Head of caudate nucleus (tissue), 42 donors: ENCODE measurements around the gene ZNF181.
A peak's percentile ranks its signal among the peaks of the same experiment; 100 is the strongest.

Experiments used
- DNase-seq, 42 donors: peaks; one replicate each; pipeline versions ENCODE4 v3.0.0 to v3.0.0-alpha.2; 2020 to 2021; ENCODE audit warnings: mixed read lengths in 7 of 42
- intact Hi-C: fragments of 100-400 bp; cut with DNase I; formaldehyde crosslinking; loops from one replicate; pipeline ENCODE4 v1.15.0; 2022

The ZNF181 gene

GRCh38 chr19:34734537-34735103, 577 bp downstream of the ZNF181 start:
- intact Hi-C loops = loop anchor here (5.0 kb wide), 1 partner anchor 38 kb away; the partner anchor contains the start of gene ZNF599
- peak in 6 of 42 donors; percentile 6 to 81 (median 45) for DNase-seq

DNA sequence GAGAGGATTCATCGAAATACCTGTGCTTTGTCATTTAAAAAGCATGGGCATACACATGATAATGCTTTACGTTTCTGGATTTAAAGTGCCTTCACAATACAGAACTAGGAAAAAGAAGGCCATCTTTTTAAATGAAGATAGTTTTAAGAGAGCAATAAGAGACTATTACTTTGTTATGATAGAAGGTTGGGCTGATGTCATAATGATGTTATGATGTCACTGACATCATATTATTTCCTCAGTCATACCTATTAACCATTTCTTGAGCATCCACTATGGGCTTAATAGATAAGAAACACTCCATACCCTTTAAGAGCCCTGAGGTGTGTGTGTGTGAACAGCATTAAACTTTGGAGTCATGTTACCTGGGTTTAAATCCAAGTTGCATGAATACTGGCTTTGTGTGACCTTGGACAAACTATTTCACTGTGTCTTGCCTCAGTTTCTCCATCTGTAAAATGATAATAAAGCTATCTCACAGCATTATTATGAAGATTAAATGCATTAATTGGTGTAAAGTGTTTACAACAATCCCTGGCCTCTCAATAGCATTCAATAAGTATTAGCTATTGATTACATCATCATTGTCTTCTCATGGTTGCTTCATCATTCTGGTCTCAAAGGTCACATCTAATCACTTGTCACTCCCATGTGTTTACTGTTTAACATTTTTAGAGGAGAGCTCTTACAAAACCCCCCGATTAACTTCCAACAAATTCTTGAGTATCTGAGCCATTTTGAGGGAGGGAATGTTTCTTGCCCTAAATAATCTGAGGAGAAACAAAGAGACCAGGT, 11.1 kb downstream of the ZNF181 start:
- no peak for DNase-seq
- intact Hi-C loops = no loop called here

DNA sequence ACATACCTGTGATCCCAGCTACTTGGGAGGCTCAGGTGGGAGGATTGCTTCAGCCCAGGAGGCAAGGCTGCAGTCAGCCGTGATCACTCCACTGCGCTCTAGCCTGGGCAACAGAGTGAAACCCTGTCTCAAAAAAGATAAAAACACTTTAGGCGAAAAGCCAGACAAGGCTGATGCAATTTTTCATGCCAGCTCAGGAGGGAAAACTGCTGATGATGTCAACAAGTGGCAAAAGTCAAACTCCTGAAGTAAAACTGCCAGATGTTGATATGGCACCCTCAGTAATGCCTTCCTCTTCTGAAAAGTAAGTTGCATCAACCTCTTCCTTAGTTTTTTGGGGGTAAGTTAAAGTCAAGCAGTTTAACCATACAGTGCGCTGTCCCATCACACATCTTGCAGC, 23.4 kb downstream of the ZNF181 start:
- DNase-seq = no peak
- intact Hi-C loops = no loop called here

DNA sequence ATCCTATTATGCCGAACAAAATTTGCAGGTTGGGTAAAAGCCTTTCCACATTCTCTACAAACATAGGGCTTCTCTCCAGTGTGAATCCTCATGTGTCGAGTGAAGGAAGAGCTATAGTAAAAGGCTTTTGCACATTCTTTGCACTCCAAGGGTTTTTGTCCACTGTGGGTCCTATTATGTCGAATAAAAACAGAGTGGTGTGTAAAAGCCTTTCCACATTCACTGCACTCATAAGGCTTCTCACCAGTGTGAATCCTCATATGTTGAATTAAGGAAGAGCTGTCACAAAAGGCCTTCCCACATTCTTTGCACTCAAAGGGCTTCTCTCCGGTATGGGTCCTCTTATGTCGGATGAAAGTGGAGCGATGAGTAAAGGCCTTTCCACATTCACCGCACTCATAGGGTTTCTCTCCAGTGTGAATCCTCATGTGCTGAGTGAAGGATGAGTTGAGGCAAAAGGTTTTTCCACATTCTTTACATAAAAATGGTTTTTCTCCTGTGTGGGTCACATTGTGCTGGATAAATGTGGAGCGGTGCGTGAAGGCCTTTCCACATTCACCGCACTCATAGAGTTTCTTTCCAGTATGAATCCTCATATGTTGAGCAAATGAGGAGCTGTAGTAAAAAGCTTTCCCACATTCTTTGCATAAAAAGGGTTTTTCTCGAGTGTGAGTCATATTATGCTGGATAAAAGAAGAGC, 25.3 kb downstream of the ZNF181 start:
- DNase-seq = no peak
- intact Hi-C loops = no loop called here

- intact Hi-C loops = no loop called here
These were observed 32.3 kb downstream of the ZNF181 start for GRCh38 chr19:34766386-34766785.

GRCh38 chr19:34767951-34768350, 33.9 kb downstream of the ZNF181 start:
- no peak for DNase-seq
- intact Hi-C loops = no loop called here

More at GRCh38 chr19:34766386-34766785, 32.3 kb downstream of the ZNF181 start:
- DNase-seq = no peak

DNA sequence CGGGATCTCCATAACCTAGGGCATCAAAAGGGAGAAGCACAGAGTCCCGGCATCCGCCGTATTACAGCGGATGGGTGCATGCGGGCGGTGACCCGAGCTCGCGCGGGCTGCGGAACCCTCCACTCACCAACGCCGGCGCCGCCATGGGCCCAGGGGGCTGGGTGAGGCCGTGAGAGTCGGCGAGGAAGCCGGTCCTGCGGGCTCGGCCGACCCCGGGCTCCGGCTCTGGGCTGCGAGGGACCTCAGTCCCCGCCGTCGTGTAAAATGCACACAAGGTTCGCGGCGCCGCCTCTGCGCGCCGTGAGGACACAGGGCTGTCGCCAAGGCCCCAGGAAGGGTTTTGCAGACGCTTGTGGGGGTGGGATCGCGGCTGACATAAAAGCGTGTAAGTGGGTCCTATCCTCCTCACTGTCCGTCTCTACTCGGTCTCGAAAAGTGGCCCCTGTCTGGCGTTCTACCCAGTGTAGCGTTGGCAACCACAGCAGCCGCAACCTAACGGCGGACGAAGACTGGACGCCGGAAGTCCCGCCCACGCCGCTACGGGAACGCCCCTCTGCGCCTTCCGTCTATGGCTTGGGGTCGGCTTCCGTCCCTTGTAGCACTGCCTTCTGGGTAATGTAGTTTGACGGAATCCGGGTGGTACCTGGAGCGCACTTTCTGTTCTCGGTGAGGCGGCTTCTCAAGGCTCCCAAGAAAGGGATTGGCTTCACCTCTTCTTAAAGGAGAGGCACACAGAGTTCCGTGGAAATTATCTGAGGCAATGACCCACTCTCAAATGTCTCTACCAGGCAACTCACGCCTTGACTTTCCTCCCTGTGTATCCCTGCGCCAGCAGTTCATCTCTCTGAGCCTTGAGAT, 38.9 kb downstream of the ZNF181 start, which contains the start of gene ZNF599:
TSS of gene ZNF599 (minus strand) at position 519 of the 858 bp plus-strand sequence. CDS start at position 145, 374 bp downstream.
- intact Hi-C loops = loop anchor here (2.0 to 5.0 kb wide), 2 partner anchors 36 to 96 kb away; partner anchors contain the start of genes SCGB2B2 and ZNF302
- peak; percentile 78 to 96 (median 92) for DNase-seq

GRCh38 chr19:34773555-34773864, 39.5 kb downstream of the ZNF181 start:
- intact Hi-C loops = loop anchor here (2.0 to 5.0 kb wide), 2 partner anchors 36 to 97 kb away; partner anchors contain the start of genes SCGB2B2 and ZNF302
- peak in 1 of 42 donors; percentile 5 for DNase-seq

DNA sequence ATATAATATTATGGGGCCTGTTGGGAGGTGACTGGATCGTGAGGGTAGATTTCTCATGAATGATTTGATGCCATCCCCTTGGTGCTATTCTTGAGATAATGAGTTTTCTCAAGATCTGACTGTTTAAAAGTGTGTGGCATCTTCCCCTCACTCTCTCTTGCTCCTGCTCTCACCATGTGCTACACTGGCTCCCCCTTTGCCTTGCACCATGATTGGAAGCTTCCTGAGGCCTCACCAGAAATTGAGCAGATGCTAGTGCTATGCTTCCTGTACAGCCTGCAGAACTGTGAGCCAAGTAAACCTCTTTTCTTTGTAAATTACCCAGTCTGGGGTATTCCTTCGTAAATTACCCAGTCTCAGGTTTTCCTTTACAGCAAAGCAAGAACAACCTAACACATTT, 40.8 kb downstream of the ZNF181 start:
- intact Hi-C loops = loop anchor here (5.0 kb wide), 1 partner anchor 38 kb away; no protein-coding TSS in a partner anchor
- no peak for DNase-seq

GRCh38 chr19:34778342-34778741, 44.3 kb downstream of the ZNF181 start:
- DNase-seq = no peak
- intact Hi-C loops = no loop called here

DNA sequence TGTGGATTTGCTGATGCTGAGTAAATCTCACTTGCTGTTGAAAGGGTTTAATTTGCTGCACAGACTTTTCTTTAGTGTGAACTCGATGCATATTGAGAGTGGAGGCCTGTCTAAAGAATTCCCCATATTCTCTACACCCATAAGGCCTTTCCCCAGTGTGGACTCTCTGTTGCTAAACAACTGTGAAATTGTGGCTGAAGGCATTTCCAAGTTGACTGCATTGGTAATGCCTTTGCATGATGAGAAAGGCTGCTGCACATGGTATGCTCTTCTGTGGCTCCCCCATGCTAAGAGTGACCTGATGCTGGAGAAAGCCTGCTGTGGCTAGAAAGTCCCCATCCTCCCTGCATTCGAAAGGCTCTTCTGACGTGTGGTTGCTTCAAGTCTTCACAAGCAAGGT, 45.6 kb downstream of the ZNF181 start:
- no peak for DNase-seq
- intact Hi-C loops = loop anchor here (10.0 kb wide), 1 partner anchor 135 kb away; no protein-coding TSS in a partner anchor

GRCh38 chr19:34786236-34786635, 52.2 kb downstream of the ZNF181 start:
- no peak for DNase-seq
- intact Hi-C loops = loop anchor here (10.0 kb wide), 1 partner anchor 129 kb away; no protein-coding TSS in a partner anchor

GRCh38 chr19:34787059-34787824, 53.2 kb downstream of the ZNF181 start:
- intact Hi-C loops = loop anchor here (10.0 kb wide), 1 partner anchor 128 kb away; no protein-coding TSS in a partner anchor
- DNase-seq = peak in 1 of 42 donors; percentile 0

- DNase-seq = no peak
- intact Hi-C loops = loop anchor here (10.0 kb wide), 1 partner anchor 127 kb away; no protein-coding TSS in a partner anchor
These were observed 54.0 kb downstream of the ZNF181 start for GRCh38 chr19:34788074-34788473.

GRCh38 chr19:34793565-34793964, 59.5 kb downstream of the ZNF181 start:
- intact Hi-C loops = no loop called here
- no peak for DNase-seq

DNA sequence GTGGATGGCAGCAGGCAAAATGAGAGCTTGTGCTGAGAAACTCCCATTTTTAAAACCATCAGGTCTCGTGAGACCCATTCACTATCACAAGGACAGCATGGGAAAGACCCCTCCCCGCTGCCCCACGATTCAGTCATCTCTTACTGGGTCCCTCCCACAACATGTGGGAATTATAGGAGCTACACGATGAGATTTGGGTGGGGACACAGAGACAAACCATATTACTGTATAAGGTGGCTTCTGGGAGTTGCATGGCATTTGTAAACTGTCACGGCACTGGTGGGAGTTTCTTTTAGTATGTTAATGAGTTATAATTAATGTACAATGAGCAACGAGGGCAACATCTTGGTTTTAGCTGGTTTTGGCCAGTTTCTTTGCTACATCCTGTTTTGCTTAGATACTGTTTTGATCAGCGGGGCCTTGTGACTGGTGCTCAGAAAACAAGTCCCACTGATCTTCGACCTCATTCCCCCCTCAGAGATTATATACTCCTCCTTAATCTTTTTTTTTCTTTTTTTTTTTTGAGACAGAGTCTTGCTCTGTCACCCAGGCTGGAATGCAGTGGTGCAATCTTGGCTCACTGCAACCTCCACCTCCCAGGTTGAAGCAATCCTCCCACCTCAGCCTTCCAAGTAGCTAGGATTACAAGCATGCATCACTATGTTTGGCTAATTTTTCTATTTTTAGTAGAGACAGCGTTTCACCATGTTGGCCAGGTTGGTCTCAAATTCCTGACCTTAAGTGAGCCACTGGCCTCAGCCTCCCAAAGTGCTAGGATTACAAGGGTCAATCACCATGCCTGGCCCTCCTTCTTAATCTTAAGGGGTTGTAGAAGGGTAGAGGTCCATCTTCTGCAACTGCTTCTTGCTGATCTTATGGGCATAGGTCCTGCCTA, 60.3 kb downstream of the ZNF181 start:
- no peak for DNase-seq
- intact Hi-C loops = no loop called here
